GM18873 (cell line): Measurements from ENCODE around the gene XRCC3.

Source experiments
- ATAC-seq: cut with Tn5 transposase; IDR thresholded peaks from one replicate; pipeline ENCODE4 v1.9.1; 2021; ENCODE audit warnings: mild to moderate bottlenecking, moderate library complexity, moderate number of reproducible peaks; ENCODE audit not compliant: unreplicated experiment, low FRiP score

XRCC3 gene

GRCh38 chr14:103715052-103716000 lies at the start of gene XRCC3, which contains the start of gene ZFYVE21:
Gene XRCC3 (minus strand): TSS chr14:103715451. CDS start chr14:103711087, 4,364 bp downstream.
Gene ZFYVE21 (plus strand): TSS chr14:103715810. CDS start chr14:103715842, 32 bp downstream.
- peak; percentile 96 for ATAC-seq

GRCh38 chr14:103763730-103764488 lies 48.7 kb upstream of the XRCC3 start:
- no peak for ATAC-seq

- ATAC-seq = no peak
Measured at GRCh38 chr14:103762541-103762940, 47.3 kb upstream of the XRCC3 start.

- ATAC-seq = no peak
Measured at GRCh38 chr14:103762036-103762435, 46.8 kb upstream of the XRCC3 start.

GRCh38 chr14:103758059-103758776 lies 43.0 kb upstream of the XRCC3 start:
- ATAC-seq = no peak

GRCh38 chr14:103755060-103755459 lies 39.8 kb upstream of the XRCC3 start:
- no peak for ATAC-seq

- no peak for ATAC-seq
Measured at GRCh38 chr14:103753774-103754173, 38.5 kb upstream of the XRCC3 start.

GRCh38 chr14:103749860-103750259 lies 34.6 kb upstream of the XRCC3 start:
- no peak for ATAC-seq

GRCh38 chr14:103749452-103749851 lies 34.2 kb upstream of the XRCC3 start:
- no peak for ATAC-seq

- no peak for ATAC-seq
Measured at GRCh38 chr14:103748534-103748857, 33.2 kb upstream of the XRCC3 start.

- ATAC-seq = no peak
Measured at GRCh38 chr14:103746701-103747100, 31.4 kb upstream of the XRCC3 start.

- no peak for ATAC-seq
Measured at GRCh38 chr14:103745424-103745823, 30.2 kb upstream of the XRCC3 start.

GRCh38 chr14:103744621-103745395 lies 29.6 kb upstream of the XRCC3 start:
- ATAC-seq = no peak

- ATAC-seq = no peak
Measured at GRCh38 chr14:103743691-103744090, 28.4 kb upstream of the XRCC3 start.

GRCh38 chr14:103742499-103743255 lies 27.4 kb upstream of the XRCC3 start:
- no peak for ATAC-seq

- no peak for ATAC-seq
Measured at GRCh38 chr14:103741876-103742275, 26.6 kb upstream of the XRCC3 start.

GRCh38 chr14:103740991-103741689 lies 25.9 kb upstream of the XRCC3 start:
- no peak for ATAC-seq

- ATAC-seq = no peak
Measured at GRCh38 chr14:103739793-103740501, 24.7 kb upstream of the XRCC3 start.
